Activated T-helper 2 cell treated with anti-CD3 and anti-CD28 coated beads, Interferon-gamma antibody, Interleukin-2, Interleukin-4, amounts not matched to agents 10 μg/mL and 5 μg/mL and 100 μg/mL, durations not matched to agents 14 hours and 24 hours and 36 hours (primary cell): ENCODE results near the gene ACAA2. TPM values are rescaled to one million over a fixed set of nuclear protein-coding genes. Genes with fewer than 3 reads are reported as not detected.

ENCODE experiments used
- DNase-seq: peaks from one replicate; pipeline ENCODE4 v3.0.0; 2021; ENCODE audit warnings: low spot score
- H3K27ac Mint-ChIP-seq: one replicate; pipeline ENCODE4 v1.8.0; 2021; ENCODE audit warnings: mixed read lengths
- H3K27me3 Mint-ChIP-seq: one replicate; pipeline ENCODE4 v1.8.0; 2021; ENCODE audit warnings: low read depth, mixed read lengths
- H3K36me3 Mint-ChIP-seq: one replicate; pipeline ENCODE4 v1.8.0; 2021; ENCODE audit warnings: low read depth, mixed read lengths
- H3K4me1 Mint-ChIP-seq: one replicate; pipeline ENCODE4 v1.8.0; 2021; ENCODE audit warnings: low read depth, mixed read lengths
- H3K4me3 Mint-ChIP-seq: one replicate; pipeline ENCODE4 v1.8.0; 2021; ENCODE audit warnings: low read depth, mild to moderate bottlenecking, moderate library complexity, mixed read lengths
- H3K9me3 Mint-ChIP-seq: one replicate; pipeline ENCODE4 v1.8.0; 2021; ENCODE audit warnings: mixed read lengths
- intact Hi-C: fragments of 100-400 bp; cut with micrococcal nuclease; formaldehyde crosslinking; loops from one replicate; pipeline ENCODE4 v1.15.1; 2023
- total RNA-seq: library from RNA; stranded (reverse); gene quantifications from 2 replicates; pipeline ENCODE4 v1.2.3, GENCODE V29; 2022

ACAA2 gene
- 82.9 and 85.7 TPM in 2 replicates for total RNA-seq

DNA sequence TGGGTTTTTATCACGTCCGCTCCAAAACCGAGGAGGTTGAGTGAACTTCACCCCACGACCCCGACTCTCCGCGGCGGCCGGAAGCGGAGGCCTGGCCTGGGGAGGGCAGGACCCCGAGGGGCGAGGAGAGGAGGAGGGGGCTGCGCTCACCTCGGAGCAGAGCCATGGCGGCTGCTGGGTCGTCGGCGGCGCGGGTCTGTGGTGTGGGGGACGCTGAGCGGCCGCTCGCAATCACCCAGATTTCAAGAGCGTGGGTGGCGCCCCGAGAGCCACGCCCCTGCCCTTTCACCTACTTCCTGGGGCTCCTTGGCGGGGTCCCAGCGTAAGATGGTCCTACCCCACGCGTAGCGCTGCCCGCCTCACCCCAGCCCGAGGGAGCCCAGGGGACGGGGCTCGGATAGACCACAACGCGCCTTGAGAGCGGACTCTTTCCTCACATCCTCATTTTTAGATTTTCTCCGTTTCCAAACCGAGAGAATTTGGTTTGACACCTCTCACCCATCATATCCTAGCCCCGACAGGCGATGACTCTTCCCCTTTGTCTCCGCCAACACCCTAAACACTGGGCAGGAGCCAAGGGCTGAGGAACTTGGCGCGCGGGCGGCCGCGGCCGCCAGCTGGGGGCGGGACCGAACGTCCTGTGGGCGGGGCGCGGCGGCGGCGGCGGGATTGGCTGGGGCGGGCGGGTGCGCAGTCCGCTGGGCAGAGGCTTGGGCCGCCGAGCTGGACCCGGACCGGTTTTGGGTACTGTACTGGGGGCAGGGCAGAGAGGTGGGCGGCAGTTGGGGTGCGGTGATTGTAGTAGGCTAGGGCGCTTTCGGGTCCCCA lies at the start of gene ACAA2:
Gene ACAA2 (minus strand): TSS at position 215 of the 828 bp plus-strand sequence. CDS start 49 bp downstream, at position 166.
- peak within 1 kb of the TSS; percentile 89 for H3K4me3 Mint-ChIP-seq

DNA sequence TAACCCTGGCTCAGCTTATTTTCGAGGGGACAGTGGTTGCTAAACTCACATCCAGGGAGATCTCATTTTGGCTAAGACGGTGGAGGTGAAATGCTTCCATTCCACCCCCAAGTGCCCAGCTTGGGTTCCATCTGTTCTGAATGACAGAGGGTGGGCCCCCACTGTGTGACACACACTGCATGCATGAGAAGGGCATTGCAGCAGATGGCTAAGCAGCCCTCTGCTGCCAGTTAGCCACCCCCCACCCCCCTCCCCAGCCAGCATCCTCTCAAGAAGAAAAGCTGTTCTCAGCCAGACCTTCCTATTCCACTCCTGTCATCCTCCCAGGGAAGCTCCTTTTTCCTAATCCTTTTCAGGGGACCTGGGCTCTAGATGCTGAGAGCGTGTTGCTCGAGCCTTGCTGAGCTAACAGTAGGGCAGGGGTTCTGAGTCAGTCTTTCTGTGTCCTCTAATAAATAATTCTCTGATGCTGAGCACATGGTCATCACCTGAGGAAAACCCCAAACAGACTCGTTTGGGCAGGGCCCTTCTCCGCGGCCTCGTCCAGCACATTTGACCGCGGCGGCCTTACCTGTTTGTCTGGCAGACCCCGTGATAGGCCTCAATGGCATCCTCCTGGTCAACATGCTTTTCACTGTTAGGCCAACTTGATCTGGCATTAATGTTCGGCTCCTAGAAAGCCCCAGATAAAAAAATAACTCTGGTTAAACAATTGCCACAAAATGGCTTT lies 49.5 kb upstream of the ACAA2 start:
- Mint-ChIP-seq H3K27ac (no peak overlapping the region), H3K36me3 (no peaks in the 10 kb centered on the region), H3K27me3 (peaks cover 4% of the 10 kb centered on the region), H3K4me1 (no peaks in the 10 kb centered on the region), H3K9me3 (no peaks in the 10 kb centered on the region), H3K4me3 (no peak overlapping the region)
- intact Hi-C loops: loop anchor here (5.0 kb wide), 1 partner anchor 136 kb away; no protein-coding TSS in a partner anchor
- DNase-seq: no peak

More for the DNA sequence above, at the start of gene ACAA2:
- intact Hi-C loops: loop anchor here (1.0 to 10.0 kb wide), 7 partner anchors 25 to 861 kb away; partner anchors contain the start of genes C18orf32, CXXC1, MBD1 and SKA1
- Mint-ChIP-seq H3K36me3 (peaks cover 57% of the 10 kb centered on the region), H3K27me3 (no peaks in the 10 kb centered on the region), H3K9me3 (peaks cover 16% of the 10 kb centered on the region), H3K27ac (peak within 1 kb of the TSS; percentile 98), H3K4me1 (peaks cover 53% of the 10 kb centered on the region)
- DNase-seq: peak; percentile 76

- Mint-ChIP-seq H3K27ac (no peak overlapping the region), H3K36me3 (no peaks in the 10 kb centered on the region), H3K9me3 (no peaks in the 10 kb centered on the region), H3K4me3 (no peak overlapping the region), H3K4me1 (no peaks in the 10 kb centered on the region), H3K27me3 (no peaks in the 10 kb centered on the region)
- DNase-seq: no peak
- intact Hi-C loops: loop anchor here (5.0 kb wide), 1 partner anchor 134 kb away; no protein-coding TSS in a partner anchor
These were observed 48.3 kb upstream of the ACAA2 start for GRCh38 chr18:49861659-49862058.

- Mint-ChIP-seq H3K27ac (no peak overlapping the region), H3K36me3 (no peaks in the 10 kb centered on the region), H3K9me3 (no peaks in the 10 kb centered on the region), H3K4me3 (no peak overlapping the region), H3K4me1 (no peaks in the 10 kb centered on the region), H3K27me3 (no peaks in the 10 kb centered on the region)
- no peak for DNase-seq
- intact Hi-C loops: loop anchor here (5.0 kb wide), 3 partner anchors 72 to 132 kb away; no protein-coding TSS in a partner anchor
These were observed 46.4 kb upstream of the ACAA2 start for GRCh38 chr18:49859725-49860124.

- H3K4me3 Mint-ChIP-seq: no peak overlapping the region
- no peaks in the 10 kb centered on the region for H3K4me1 Mint-ChIP-seq
- H3K9me3 Mint-ChIP-seq: no peaks in the 10 kb centered on the region
- H3K36me3 Mint-ChIP-seq: no peaks in the 10 kb centered on the region
- no peak for DNase-seq
- no peaks in the 10 kb centered on the region for H3K27me3 Mint-ChIP-seq
- intact Hi-C loops: loop anchor here (5.0 kb wide), 2 partner anchors 72 to 92 kb away; no protein-coding TSS in a partner anchor
- H3K27ac Mint-ChIP-seq: no peak overlapping the region
These were observed 45.7 kb upstream of the ACAA2 start for GRCh38 chr18:49859021-49859359.

DNA sequence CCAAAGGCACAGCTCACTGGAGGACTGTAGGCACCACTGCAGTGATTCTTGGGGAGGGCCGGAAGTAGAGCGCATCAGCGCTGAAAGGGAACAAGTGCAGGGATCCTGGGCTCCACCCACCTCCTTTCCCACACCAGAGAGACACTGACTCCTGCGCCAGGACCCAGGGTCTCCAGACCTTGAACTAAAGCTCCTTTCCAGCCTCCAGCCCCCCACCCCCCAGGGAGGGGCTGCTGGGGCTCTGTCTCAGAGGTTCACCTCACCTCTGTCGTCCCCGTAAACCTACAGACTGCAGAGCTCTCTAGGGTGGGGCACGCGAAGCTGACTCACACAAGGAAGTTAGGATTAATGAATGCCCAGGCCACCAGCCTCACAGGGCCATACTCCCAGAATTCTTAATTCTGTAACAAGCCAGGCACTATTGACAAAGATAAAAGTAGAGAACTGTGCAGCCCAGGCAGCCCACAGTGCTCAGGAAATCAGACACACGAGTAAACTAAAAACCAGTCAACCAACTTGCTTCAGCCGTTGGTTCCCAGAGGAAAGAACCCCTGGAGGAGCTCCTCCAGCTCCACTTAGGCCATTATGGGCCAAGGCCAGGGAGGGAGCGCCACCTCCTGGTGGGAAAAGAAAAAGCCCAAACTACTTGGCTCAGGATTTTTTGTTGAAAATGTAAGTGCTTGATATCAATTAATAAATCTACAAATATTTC lies 45.1 kb upstream of the ACAA2 start:
- Mint-ChIP-seq H3K27me3 (no peaks in the 10 kb centered on the region), H3K4me1 (no peaks in the 10 kb centered on the region), H3K36me3 (no peaks in the 10 kb centered on the region), H3K9me3 (no peaks in the 10 kb centered on the region), H3K27ac (no peak overlapping the region), H3K4me3 (no peak overlapping the region)
- intact Hi-C loops: loop anchor here (1.0 to 5.0 kb wide), 5 partner anchors 45 to 348 kb away; partner anchors contain the start of gene ACAA2
- DNase-seq: peak; percentile 41

- Mint-ChIP-seq H3K27me3 (no peaks in the 10 kb centered on the region), H3K27ac (no peak overlapping the region), H3K4me1 (no peaks in the 10 kb centered on the region), H3K4me3 (no peak overlapping the region), H3K36me3 (no peaks in the 10 kb centered on the region), H3K9me3 (no peaks in the 10 kb centered on the region)
- DNase-seq: no peak
- intact Hi-C loops: loop anchor here (1.0 to 5.0 kb wide), 5 partner anchors 44 to 347 kb away; partner anchors contain the start of gene ACAA2
These were observed 44.4 kb upstream of the ACAA2 start for GRCh38 chr18:49857708-49858107.

DNA sequence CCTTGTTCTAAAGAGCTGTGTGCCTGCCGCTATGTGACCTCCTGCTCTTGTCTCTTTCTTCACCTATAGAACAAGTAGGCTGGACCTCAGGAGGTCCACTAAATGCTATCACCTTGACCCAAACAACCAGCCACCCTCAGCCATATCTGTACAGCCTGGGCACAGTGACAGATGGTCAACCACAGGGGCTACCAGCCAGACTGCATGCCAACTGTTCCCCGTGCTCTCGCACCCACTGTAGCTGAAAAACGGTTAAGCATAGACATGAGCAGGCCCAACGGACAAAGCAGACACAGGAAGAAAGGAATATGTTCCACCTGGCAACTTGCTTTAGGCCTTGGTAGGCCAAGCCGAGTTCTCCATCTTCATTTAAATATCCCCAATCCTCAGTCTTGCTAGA lies 43.2 kb upstream of the ACAA2 start:
- no peaks in the 10 kb centered on the region for H3K36me3 Mint-ChIP-seq
- H3K4me3 Mint-ChIP-seq: no peak overlapping the region
- H3K27ac Mint-ChIP-seq: no peak overlapping the region
- intact Hi-C loops: loop anchor here (5.0 kb wide), 2 partner anchors 69 to 89 kb away; no protein-coding TSS in a partner anchor
- H3K4me1 Mint-ChIP-seq: no peaks in the 10 kb centered on the region
- no peak for DNase-seq
- H3K27me3 Mint-ChIP-seq: no peaks in the 10 kb centered on the region
- H3K9me3 Mint-ChIP-seq: no peaks in the 10 kb centered on the region

GRCh38 chr18:49855711-49856415 lies 42.5 kb upstream of the ACAA2 start:
- Mint-ChIP-seq H3K36me3 (no peaks in the 10 kb centered on the region), H3K4me1 (no peaks in the 10 kb centered on the region), H3K27ac (no peak overlapping the region), H3K27me3 (no peaks in the 10 kb centered on the region), H3K4me3 (no peak overlapping the region), H3K9me3 (no peaks in the 10 kb centered on the region)
- no peak for DNase-seq
- intact Hi-C loops: loop anchor here (5.0 kb wide), 2 partner anchors 69 to 89 kb away; no protein-coding TSS in a partner anchor

DNA sequence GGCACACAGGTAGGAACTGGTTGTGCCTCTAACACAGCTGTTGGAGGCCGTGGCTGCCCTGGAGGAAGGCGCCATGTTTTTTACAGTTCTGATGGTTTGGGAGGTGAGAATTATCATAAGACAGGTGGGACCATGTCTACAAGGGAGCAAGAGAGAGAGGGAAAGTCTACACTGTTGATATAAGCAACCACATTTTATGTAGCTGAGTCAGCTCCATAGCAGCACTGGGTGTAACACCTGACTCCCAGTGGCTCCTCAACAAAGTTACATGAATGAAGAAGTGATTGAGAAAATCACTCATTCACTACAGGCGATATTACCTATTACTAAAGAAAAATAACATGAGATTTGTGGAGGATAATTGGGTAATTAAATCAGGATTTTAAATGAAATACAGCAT lies 41.3 kb upstream of the ACAA2 start:
- H3K27ac Mint-ChIP-seq: no peak overlapping the region
- H3K36me3 Mint-ChIP-seq: no peaks in the 10 kb centered on the region
- no peak for DNase-seq
- no peaks in the 10 kb centered on the region for H3K9me3 Mint-ChIP-seq
- no peaks in the 10 kb centered on the region for H3K27me3 Mint-ChIP-seq
- H3K4me1 Mint-ChIP-seq: no peaks in the 10 kb centered on the region
- no peak overlapping the region for H3K4me3 Mint-ChIP-seq
- intact Hi-C loops: loop anchor here (5.0 kb wide), 2 partner anchors 67 to 87 kb away; no protein-coding TSS in a partner anchor

DNA sequence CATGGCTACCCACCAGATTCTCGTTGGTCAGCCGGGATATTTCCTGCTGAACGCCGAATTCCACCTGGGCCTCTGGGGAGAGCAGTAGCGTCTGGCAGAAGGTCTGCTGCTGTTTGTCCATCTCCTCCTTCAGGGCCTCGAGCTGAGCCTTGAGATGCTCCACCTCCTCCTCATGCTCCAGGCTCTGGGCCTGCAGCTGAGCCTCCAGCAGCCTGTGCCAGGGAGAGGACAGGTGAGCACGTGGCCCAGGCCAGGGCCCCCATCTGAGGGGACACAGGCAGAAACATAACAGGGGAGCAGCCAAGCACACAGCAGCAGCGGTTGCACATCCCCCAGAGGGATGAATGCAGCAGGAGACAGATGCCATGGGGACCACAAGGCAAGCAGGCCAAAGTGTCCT lies 40.1 kb upstream of the ACAA2 start:
- DNase-seq: no peak
- Mint-ChIP-seq H3K4me3 (no peak overlapping the region), H3K27me3 (peaks cover 4% of the 10 kb centered on the region), H3K27ac (no peak overlapping the region), H3K9me3 (no peaks in the 10 kb centered on the region), H3K4me1 (no peaks in the 10 kb centered on the region), H3K36me3 (no peaks in the 10 kb centered on the region)
- intact Hi-C loops: no loop called here

- no peaks in the 10 kb centered on the region for H3K4me1 Mint-ChIP-seq
- DNase-seq: no peak
- no peaks in the 10 kb centered on the region for H3K9me3 Mint-ChIP-seq
- H3K27ac Mint-ChIP-seq: no peak overlapping the region
- peaks cover 8% of the 10 kb centered on the region for H3K27me3 Mint-ChIP-seq
- intact Hi-C loops: no loop called here
- no peak overlapping the region for H3K4me3 Mint-ChIP-seq
- no peaks in the 10 kb centered on the region for H3K36me3 Mint-ChIP-seq
These were observed 39.7 kb upstream of the ACAA2 start for GRCh38 chr18:49853011-49853410.
